Activated CD4-positive, alpha-beta T cell treated with anti-CD3 and anti-CD28 coated beads, Interleukin-2, Interleukin-4, amounts not matched to agents 100 ng/mL and 50 ng/mL, durations not matched to agents 16 hours and 8 hours (primary cell): ENCODE measurements around the gene GPER1.
"Not testable (repeated sequence)": the region's sequence is repeated elsewhere in the genome, so short reads cannot be mapped to it uniquely, and the experiment has no call there.

ENCODE experiments used
- DNase-seq: peaks from one replicate; pipeline ENCODE4 v3.0.0-alpha.2; 2020; ENCODE audit warnings: low spot score

The GPER1 gene

DNA sequence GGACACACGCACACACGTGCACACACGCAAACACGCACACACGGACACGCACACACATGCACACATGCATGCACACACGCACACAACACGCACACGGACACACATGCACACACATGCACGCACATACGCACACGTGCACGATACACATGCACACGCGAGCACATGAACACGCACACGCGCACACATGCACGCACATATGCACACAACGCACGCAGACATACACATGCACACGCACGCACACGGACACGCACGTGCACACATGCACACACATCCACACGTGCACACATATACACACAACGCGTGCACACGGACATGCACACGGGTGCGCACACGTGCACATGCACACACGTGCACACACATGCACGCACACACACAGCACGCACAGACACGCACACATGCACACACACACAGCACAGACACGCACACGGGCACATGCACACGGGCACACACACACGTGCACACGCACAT, 17.3 kb upstream of the GPER1 start:
- DNase-seq, result no peak

DNA sequence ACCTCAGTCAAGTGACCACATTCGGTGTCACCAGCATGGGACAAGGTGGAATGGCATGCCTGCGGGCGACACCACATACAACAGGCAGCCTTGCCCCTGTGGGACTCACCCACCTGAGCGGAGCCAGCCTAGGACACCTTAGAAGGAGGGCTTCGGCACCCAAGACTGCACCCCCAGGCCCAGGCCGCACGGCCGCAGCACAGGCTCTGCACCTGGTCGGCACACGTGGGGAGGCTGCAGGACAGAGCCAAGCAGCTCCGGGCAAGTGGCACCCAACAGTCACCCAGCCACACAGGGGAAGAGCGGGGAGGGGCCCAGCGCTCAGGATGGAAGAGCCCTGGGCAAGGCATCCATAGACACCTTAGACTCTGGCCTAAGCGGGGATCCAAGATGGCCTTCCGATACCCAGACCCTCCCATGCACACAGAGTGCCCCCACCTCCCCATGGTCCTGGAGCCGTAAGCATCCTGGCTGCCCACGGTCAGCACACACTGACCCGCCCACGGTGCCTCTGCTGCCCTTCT, 16.1 kb upstream of the GPER1 start:
- DNase-seq, result no peak

DNA sequence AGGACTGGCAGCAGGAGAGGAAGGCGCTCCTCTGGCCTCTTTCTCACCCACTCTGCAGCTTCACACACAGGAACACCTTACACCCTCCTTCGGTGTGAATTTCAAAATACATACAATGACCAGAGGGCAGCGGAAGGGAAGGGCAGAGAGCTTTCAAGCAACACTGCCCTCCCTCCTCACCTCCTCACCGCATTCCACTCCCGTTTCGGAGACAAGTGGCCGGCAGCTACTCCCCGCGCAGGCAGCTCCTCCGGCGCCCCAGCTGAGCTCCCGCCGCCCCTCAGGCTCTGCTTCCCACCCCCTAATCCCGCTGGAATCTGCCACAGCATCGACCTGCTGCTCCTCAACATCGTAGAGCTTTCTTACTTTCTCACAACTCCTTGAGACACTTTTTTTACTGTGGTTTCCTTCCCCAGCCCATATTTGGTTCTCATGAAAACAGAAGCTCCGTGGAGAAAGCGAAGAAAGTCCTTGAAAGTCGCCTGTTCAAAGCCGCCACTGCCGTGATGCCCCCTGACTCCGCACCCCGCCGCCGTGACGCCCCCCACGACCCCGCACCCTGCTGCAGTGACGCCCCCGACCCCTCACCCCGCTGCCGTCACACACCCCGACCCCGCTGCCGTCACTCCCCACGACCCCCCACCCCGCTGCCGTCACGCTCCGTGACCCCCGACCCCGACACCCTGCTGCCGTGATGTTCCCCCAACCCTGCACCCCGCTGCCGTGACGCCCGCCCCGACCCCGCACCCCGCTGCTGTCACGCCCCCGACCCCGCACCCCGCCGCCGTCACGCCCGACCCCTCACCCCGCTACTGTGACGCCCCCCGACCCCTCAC, 14.6 kb upstream of the GPER1 start:
- DNase-seq, result no peak

DNA sequence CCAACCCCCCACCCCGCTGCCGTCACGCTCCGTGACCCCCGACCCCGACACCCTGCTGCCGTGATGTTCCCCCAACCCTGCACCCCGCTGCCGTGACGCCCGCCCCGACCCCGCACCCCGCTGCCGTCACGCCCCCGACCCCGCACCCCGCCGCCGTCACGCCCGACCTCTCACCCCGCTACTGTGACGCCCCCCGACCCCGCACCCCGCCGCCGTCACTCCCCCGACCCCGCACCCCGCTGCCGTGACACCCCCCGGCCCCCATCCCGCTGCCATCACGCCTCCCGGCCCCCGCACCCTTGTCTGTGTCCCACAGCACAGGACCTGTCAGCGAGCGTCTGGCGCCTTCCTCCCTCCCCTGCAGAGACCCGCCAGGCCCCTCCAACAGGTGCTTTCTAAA, 13.9 kb upstream of the GPER1 start:
- not testable (repeated sequence) for DNase-seq

DNA sequence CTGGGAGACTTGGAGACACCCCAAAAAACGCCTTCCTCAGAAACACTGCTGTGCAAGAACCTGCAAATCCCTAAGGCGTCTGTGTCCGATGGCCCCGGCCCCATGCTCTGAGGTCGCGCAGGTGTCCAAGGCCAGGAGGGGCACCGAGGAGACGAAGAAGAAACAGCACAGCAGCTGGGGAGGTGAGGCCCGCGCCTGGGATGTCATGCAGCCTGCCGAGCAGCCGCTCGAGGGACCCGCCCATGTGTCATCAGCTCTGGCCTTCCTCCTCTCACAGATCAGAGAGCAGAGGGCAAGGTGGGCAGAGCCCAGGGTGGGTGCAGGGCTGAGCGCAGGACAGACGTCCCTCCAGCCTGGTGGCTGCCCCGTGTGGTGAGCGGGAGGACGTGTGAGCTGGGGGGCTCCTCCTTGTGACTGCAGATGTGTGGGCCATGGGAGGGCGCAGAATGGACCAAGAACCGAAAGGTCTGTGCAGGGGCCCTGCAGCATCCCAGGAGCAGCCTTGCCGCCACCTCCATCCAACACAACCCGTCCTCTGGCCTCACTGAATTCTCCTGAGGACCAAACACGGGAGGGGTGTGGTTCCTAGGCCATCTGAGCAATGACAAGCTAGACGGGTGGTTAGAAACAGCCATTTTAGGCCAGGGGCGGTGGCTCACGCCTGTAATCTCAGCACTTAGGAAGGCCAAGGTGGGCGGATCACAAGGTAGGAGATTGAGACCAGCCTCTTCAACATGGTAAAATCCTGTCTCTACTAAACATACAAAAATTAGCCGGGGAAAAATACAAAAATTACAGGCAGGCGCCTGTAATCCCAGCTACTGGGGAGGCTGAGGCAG, 13.1 kb upstream of the GPER1 start:
- no peak for DNase-seq

DNA sequence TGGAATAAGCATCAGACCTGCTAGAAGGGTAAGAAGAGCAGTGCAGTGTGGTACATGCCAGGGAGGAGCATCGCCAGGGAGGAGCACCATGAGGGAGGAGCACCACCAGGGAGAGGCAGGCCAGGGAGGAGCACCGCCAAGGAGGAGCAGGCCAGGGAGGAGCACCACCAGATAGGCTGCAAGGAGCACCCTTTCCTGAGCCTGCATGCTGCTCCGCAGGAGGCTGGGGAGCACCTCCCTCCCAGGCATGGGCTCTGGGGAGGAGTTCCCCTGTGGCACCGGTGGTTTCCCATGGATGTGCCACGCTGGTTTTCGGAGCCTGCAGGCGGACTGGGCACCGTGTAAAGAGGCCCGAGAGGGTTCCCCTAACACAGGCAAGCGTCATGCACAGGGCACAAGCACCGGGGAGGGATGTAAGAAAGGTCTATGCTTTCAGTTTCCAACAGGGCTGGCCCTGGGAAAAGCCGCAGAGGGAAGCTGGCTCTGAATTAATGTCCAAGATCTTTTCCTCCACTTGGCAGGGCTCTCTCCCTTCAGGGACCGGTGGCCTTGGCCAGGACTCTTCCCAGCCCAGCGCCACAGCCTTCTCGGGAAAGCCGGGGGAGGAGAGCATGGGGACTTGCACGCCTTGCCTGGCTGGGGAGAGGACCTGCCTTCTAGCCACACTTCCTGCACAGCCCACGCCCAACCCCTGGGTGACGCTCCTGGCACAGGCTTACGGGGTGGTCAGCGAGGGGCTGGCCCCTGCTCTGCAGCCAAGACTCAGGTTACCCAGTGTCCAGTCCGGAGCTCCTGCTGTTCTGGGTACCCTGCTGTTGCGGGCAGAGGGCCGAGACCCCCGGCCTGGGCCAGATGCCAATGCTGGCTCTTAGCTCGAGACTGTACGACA, 11.5 kb upstream of the GPER1 start:
- no peak for DNase-seq

DNA sequence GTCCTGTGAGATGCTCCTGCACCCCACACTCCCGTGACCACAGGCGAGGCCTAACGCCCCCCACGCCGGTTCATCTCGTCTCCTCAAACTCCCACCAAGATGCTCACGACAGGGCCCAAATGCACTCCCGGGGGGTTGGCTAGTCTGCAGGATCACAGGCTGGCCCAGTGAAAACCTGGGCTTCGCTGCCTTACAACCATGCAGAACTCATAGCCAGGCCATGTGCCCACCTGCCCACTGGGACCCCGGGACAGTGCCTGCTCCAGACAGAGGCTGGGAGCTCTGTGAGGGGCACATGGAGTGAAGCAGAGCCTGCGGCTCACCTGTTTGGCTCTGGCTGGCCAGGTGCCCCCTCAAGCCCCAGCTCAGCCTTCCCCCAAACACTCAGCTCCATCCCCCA, 9.4 kb upstream of the GPER1 start:
- no peak for DNase-seq

DNA sequence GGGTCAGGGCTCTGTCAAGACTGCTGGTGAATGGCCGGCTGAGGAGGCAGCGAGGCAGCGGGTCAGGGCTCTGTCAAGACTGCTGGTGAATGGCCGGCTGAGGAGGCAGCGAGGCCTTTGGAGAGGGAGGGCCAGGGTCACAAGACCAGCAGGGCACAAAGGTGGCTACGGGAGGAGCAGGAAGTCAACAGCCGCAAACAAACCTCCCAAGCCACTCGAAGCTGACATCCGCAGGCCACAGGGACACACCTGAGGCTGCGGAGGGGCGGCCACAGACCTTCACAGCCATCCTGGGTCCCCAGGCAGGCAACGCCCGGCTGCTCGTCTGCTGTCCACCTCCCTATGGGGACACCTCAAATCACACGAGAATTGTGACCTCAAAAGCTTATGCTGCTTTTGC, 8.9 kb upstream of the GPER1 start:
- DNase-seq, result no peak

DNA sequence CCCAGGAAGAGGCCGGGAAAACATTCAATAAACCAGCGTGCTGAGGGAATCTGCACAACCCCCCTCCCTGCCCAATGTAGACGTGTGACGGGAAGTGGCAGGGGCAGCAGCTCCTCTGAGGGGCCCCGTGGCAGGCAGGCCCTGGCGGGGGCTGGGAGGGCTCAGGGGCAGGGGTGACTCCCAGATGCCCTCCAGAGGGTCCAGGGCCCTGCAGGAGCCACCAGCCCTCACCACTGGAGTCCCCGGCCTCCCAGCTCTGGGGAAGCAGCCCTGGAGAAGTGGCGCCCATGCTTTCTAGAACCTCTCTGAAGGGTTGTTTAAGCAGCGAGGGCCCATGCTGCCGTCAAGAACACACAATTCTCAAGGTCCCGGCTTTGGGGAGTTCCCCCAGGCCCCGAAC, 8.4 kb upstream of the GPER1 start:
- DNase-seq, result no peak

DNA sequence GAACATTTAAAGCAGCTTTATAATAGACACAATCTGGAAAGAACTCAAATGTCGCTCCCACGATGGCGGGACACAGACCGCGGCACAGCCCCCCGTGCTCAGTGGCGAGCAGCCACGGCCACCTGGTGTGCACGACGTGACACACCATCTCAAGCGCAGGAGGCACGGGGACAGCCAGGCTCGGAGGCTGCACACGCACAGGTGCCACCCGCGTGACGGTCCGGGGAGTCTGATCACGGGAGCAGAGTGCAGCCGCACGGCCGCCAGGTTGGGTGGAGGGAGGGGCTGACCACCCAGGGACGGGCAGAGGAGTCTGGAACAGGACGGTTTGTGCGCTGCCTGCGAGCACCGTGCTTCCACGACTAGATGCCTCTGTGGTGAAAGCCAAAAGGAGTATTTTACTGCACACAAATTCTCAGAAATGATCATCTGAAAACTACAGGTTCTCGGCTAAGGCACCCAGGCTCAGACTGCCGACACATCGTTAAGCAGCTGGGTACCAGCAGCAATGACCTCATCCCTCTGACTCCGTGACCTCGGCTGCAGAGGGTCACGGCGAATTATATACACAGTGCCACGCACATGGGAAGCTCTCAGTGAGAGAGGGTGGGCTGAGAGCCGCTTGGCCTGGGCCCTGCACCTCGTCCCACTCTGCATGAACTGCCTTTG, 7.5 kb upstream of the GPER1 start:
- DNase-seq, result no peak

DNA sequence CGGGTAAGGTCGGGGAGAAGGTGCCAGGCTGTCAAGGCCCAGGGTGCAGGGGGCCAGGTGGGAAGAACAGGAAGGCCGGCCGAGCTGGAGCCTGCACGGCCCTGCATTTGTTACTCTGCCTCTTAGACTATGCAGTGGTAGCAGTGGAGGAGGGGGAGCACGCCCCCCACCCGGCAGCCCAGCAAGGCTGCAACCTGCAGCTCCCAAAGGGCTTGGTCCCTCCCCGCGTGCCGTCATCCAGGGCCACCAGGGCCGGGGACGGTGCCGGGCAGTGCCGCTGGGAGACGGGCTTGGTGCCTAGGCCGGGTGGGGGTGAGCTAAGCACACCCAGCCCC, 7.0 kb upstream of the GPER1 start:
- DNase-seq, result no peak

DNA sequence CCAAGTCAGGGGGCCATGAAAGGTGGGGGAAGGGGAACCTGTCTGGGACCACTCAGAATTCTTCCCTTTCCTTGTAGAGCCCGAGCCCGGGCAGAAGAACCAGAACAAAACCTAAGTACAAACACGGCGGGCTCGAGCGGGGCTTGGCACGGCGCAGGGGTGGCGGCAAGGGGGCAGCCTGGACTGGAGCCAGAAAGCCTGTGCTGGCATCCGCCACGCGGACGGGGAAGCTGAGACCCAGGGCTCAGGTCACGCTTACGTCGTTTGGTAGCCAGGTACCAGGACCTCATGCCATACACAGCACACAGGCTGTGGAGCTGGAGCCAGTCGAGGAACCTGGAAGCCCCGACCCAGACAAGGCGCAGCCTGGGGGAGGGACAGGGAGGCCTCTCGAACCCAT, 6.6 kb upstream of the GPER1 start:
- DNase-seq, result no peak

DNA sequence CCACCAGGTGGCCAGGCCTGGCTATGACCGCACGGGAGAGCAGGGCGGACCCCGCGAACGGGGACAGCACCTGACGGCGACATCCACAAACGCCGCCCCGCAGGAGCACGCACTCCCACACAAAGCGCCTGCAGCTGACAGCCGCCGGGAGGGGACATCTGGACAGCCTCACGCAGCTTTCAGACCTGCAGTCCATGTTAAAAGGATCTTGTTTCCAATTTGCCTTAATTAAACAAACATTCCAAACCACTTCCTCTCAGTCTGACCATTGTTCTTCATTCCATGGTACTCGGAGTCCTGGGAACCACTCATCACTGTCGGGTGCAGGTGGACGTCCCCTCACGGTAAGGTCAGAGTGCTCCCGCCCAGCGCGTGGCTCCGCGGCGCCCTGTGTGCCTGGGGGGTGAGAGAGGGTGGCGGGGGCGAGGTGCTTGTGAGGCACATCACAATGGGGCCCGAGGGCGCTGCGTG, 5.9 kb upstream of the GPER1 start:
- DNase-seq, result no peak

DNA sequence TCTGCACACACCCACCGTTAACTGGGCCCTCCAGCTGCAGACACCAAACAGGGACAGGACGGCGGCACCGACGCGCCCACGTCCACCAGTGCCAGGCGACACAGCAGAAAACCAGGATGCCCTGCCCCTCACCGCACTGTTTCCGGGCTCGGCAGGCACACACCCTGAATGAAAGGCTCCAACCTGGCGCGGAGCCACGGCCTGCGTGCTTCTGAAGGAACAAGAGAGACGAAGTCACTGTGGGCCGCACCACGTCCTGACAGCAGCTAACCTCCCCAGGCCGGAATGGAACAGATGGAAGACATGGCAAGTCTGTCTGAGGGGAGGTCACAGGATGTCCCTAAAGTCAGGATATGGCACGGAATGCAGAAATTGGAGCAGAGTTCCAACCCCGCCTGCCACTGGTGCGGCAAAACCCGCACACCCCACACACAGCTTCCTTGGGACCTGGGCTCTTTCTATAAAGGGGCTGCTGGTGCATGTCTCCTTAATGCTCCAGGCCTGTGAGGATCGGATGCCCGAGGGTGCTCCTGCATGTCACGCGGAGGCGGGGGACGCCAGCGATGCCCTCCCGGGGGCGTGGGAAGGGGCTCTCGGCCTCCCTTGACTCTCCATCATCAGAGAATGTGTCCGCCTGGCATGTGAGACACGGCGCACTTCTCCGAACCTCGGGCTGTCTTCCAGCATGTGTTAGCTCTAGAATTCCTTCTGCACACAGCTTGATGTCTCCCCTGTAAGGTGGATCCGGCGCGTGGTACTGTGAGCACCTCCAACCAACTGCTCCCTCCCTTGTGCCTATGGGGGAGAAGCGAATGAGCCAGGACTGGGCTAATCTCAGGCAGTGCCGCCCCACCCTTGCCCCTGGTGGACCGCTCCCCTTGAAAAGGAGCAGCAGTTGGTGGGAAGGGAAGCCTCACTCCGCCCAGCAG, 3.9 kb upstream of the GPER1 start:
- no peak for DNase-seq

DNA sequence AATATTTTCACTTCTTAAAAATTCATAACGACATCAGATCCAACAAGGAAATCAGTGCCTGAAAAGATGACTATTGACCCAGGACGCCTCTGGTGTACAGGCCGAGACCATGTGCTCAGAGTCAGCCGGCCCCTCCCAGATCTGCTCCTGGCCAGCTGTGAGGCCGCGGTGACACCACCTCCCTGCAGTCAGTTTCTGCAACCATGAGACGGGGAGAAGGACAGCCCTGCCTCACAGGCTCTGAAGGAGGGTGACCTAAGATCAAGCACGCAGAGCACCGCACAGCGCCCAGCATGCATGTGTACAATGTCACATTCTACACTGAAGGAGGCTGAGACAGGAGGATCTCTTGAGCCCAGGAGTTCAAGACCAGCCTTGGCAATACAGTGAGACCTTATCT, 2.6 kb upstream of the GPER1 start:
- no peak for DNase-seq

DNA sequence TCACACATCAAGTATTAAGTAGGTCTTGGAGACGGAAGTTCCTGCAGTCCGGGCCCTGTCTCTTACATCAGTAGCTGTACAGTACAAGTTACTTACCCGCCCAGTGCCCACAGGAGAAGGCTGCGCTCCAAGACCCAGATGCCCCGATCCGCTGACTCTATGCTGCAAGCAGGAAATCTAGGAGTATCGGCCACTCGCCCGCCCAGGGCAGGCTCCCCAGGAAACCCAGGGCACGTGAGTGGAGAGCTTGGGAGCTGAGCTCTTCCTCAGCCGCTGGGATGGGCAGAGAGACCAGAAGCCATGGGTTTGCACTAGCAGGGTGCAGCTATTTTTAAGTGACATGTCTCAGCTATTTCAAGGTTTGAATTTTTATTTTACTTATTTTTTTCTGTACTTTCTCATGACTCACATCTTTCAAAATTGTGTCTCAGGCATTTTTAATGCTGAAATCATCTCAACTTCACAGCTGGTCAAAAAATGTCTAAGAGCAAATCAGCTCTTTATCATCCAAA, 1.9 kb upstream of the GPER1 start:
- no peak for DNase-seq

DNA sequence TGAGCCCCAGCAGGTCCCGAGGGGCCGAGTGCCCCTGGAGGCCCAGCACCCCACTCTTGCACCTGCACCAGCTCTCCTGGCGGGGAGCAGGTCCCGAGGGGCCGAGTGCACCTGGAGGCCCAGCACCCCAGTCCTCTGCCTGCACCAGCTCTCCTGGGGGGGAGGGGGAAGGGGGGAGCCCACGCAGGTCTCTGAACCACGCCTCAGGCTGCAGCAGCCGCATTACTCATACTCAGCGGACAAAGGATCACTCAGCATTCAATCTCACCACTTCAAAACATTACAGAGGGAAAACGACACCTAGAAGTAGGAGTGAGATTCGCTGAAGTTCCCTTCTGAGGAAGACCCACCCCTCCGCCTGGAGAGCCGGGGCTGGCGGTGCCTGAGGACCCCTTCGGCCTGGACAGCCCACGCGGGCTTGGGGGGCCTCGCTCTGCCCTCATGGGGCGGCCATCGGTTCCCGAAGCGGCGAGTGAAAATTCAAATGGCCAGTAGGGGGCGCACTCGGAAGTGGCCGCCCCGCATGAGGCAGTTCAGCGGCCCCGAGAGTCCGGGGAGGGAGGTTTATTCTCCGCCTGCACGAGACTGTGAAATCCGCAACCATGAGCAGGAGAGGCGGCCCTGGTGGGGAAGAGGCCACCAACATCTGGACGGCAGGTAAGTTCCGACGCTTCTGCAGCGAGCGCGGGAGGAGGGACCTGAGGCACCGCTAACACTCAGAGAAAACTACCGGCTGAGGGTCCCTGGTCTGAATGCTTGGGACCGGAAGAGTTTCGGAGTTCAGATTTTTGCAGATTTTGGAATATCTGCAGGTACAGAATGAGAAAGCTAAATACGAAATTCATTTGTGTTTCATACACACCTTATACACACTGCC, 1.1 kb upstream of the GPER1 start:
- DNase-seq, result peak; percentile 78

DNA sequence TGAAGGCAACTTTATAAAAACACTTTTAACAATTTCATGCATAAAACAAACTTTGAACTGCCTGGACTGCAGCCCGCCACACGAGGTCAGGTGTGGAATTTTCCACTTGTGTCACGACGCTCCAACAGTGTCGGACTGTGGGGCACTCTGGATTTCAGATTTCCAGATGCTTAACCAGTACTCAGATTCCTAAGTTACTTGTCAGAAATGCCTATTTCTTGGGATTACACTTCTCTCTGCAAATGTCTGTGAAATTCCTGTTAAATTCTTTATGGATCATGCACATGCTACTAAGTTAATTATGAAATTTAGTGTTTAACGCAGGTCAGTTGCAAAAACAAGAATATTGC, 473 bp upstream of the GPER1 start:
- no peak for DNase-seq

DNA sequence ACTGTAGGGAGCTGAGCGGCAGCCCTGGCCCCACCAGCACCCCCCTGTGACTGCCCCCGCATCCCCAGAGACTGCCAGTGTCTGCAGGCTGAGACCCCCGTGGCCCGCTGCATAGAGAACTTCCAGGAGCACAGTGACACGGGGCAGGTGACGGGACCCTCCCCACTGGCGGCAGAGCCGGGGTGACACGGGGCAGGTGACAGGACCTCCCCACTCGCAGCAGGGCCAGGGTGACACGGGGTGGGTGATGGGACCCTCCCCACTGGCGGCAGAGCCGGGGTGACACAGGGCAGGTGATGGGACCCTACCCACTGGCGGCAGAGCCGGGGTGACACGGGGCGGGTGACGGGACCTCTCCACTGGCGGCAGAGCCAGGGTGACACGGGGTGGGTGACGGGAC, 2.3 kb downstream of the GPER1 start:
- DNase-seq, result no peak
